HUES64 (cell line): ENCODE data around the gene GRHPR.

Source experiments
- H3K27ac ChIP-seq: 2 replicates; pipeline ENCODE4 v1.7.0; 2013; ENCODE audit warnings: low read depth, low read length, inconsistent platforms
- H3K27me3 ChIP-seq: 2 replicates; pipeline ENCODE4 v1.6.1; 2013; ENCODE audit warnings: mild to moderate bottlenecking, low read length; ENCODE audit not compliant: insufficient read depth
- H3K36me3 ChIP-seq: 2 replicates; pipeline ENCODE4 v1.6.1; 2013; ENCODE audit warnings: mild to moderate bottlenecking, low read length; ENCODE audit not compliant: insufficient read depth
- H3K4me1 ChIP-seq: 2 replicates; pipeline ENCODE4 v1.6.1; 2013; ENCODE audit warnings: mild to moderate bottlenecking, low read length, moderate library complexity; ENCODE audit not compliant: insufficient read depth
- H3K4me3 ChIP-seq: 2 replicates; pipeline ENCODE4 v1.5.1; 2013; ENCODE audit warnings: mild to moderate bottlenecking, low read length, moderate library complexity
- H3K9ac ChIP-seq: 2 replicates; pipeline ENCODE4 v1.6.1; 2013; ENCODE audit warnings: mild to moderate bottlenecking, low read depth, low read length
- H3K9me3 ChIP-seq: 2 replicates; pipeline ENCODE4 v1.6.1; 2013; ENCODE audit warnings: low read depth, low read length; ENCODE audit not compliant: insufficient read depth
- WGBS: fragments of 150-250, 120-280 bp; methylation state at CpG from one replicate; pipeline ENCODE4 v1.1.7; 2013; ENCODE audit warnings: missing lambda C conversion rate; 5-methylcytosine and 5-hydroxymethylcytosine counted together

GRHPR gene

GRCh38 chr9:37413311-37413710 is 9.2 kb upstream of the GRHPR start:
- Histone ChIP-seq H3K4me1 (peaks cover 16% of the 10 kb centered on the region), H3K4me3 (no peak overlapping the region), H3K9me3 (no peaks in the 10 kb centered on the region), H3K36me3 (no peaks in the 10 kb centered on the region), H3K9ac (no peak overlapping the region), H3K27ac (no peak overlapping the region), H3K27me3 (no peaks in the 10 kb centered on the region)
- WGBS: 92% methylated on average over 4 of the region's 4 CpGs

- Histone ChIP-seq H3K4me3 (no peak overlapping the region), H3K9me3 (no peaks in the 10 kb centered on the region), H3K9ac (peak overlapping the region; percentile 27; the same call in 1 of the 2 replicates), H3K27me3 (no peaks in the 10 kb centered on the region), H3K27ac (peak overlapping the region; percentile 67; the same call in 1 of the 2 replicates), H3K36me3 (no peaks in the 10 kb centered on the region), H3K4me1 (peaks cover 16% of the 10 kb centered on the region)
- WGBS: 88% methylated on average over 10 of the region's 10 CpGs
Measured at GRCh38 chr9:37414503-37414943, 8.0 kb upstream of the GRHPR start.

- H3K9ac ChIP-seq: peak overlapping the region; percentile 27; the same call in 1 of the 2 replicates
Measured at GRCh38 chr9:37415011-37415719, 7.3 kb upstream of the GRHPR start.

GRCh38 chr9:37417252-37417803 is 5.2 kb upstream of the GRHPR start:
- H3K27me3 ChIP-seq: no peaks in the 10 kb centered on the region
- H3K4me3 ChIP-seq: no peak overlapping the region
- no peaks in the 10 kb centered on the region for H3K9me3 ChIP-seq
- H3K27ac ChIP-seq: no peak overlapping the region
- peaks cover 24% of the 10 kb centered on the region for H3K4me1 ChIP-seq
- 91% methylated on average over 8 of the region's 9 CpGs for WGBS
- no peaks in the 10 kb centered on the region for H3K36me3 ChIP-seq
- no peak overlapping the region for H3K9ac ChIP-seq

More at GRCh38 chr9:37415011-37415719, 7.3 kb upstream of the GRHPR start:
- Histone ChIP-seq H3K9me3 (no peaks in the 10 kb centered on the region), H3K4me3 (peak overlapping the region; percentile 20), H3K27me3 (no peaks in the 10 kb centered on the region), H3K4me1 (peaks cover 16% of the 10 kb centered on the region), H3K27ac (peak overlapping the region; percentile 81), H3K36me3 (no peaks in the 10 kb centered on the region)
- WGBS: 22% methylated on average over 22 of the region's 22 CpGs

GRCh38 chr9:37417857-37418618 is 4.5 kb upstream of the GRHPR start:
- H3K4me3 ChIP-seq: no peak overlapping the region
- peaks cover 24% of the 10 kb centered on the region for H3K4me1 ChIP-seq
- no peaks in the 10 kb centered on the region for H3K36me3 ChIP-seq
- H3K9ac ChIP-seq: no peak overlapping the region
- H3K27ac ChIP-seq: no peak overlapping the region
- H3K9me3 ChIP-seq: no peaks in the 10 kb centered on the region
- no peaks in the 10 kb centered on the region for H3K27me3 ChIP-seq
- WGBS: 88% methylated on average over 9 of the region's 9 CpGs

- H3K27ac ChIP-seq: no peak overlapping the region
- no peaks in the 10 kb centered on the region for H3K27me3 ChIP-seq
- no peak overlapping the region for H3K4me3 ChIP-seq
- 97% methylated on average over 5 of the region's 5 CpGs for WGBS
- H3K36me3 ChIP-seq: no peaks in the 10 kb centered on the region
- peaks cover 31% of the 10 kb centered on the region for H3K4me1 ChIP-seq
- no peaks in the 10 kb centered on the region for H3K9me3 ChIP-seq
- no peak overlapping the region for H3K9ac ChIP-seq
Measured at GRCh38 chr9:37419204-37419603, 3.3 kb upstream of the GRHPR start.

DNA sequence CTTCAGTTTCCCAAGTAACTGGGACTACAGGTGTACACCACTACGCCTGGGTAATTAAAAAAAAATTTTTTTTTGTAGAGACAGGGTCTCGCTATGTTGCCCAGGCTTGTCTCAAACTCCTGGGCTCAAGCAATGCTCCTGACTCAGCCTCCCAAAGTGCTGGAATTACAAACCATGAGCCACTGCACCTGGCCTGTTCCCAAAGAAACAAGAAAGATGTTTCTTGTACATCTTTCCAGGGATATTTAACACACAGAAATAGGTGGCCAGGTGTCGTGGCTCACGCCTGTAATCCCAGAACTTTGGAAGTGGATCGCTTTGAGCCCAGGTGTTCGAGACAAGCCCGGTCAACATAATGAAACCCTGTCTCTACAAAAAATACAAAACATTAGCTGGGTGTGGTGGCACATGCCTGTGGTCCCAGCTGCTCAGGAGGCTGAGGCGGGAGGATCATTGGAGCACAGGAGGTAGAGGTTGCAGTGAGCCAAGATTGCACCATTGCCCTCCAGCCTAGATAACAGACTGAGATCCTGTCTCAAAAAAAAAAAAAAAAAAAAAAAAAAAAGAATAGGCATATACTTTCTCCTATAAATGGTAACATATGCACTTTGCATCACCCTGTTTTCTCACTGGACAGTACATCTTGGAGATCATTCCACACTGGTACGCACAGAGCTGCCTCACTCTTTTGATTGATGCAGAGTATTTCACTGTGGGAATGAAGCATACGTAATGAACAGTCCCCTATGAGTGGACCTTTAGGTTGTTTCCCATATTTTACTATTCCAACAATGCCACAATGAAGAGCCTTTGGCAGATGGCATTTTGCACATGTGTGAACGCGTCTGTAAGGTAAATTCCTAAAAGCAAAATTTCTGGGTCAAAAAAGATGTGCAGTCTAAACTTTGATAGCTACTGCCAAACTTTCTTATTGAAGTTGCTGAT is 2.0 kb upstream of the GRHPR start:
- Histone ChIP-seq H3K9ac (no peak overlapping the region), H3K27me3 (no peaks in the 10 kb centered on the region), H3K4me1 (peaks cover 28% of the 10 kb centered on the region), H3K9me3 (no peaks in the 10 kb centered on the region), H3K36me3 (0 out of 2 replicates have a peak, but pooled peaks cover 4% of the 10 kb centered on the region), H3K4me3 (no peak overlapping the region), H3K27ac (no peak overlapping the region)
- 95% methylated on average over 12 of the region's 12 CpGs for WGBS

DNA sequence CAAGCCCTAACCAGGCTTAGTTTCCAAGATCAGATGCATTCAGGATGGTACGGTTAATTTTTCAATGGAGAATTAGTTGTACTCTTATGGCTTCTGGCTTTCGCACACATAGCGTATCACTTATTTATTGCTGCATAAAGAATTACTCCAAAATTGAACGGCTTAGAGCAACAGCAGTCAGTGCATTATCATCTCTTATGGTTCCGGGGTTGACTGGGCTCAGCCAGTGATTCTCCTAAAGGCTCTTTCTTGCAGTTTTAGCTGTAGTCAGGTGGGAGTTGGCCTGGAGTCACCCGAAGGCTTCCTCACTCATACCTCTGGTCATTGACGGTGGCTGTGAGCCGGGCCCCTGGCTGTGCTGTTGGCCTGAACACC is 595 bp upstream of the GRHPR start:
- peaks cover 17% of the 10 kb centered on the region for H3K4me1 ChIP-seq
- H3K4me3 ChIP-seq: peak overlapping the region; percentile 95
- WGBS: 65% methylated on average over 8 of the region's 8 CpGs
- H3K27me3 ChIP-seq: no peaks in the 10 kb centered on the region
- no peaks in the 10 kb centered on the region for H3K9me3 ChIP-seq
- peak overlapping the region; percentile 70; the same call in 1 of the 2 replicates for H3K27ac ChIP-seq
- H3K9ac ChIP-seq: peak overlapping the region; percentile 88
- H3K36me3 ChIP-seq: peaks cover 16% of the 10 kb centered on the region

DNA sequence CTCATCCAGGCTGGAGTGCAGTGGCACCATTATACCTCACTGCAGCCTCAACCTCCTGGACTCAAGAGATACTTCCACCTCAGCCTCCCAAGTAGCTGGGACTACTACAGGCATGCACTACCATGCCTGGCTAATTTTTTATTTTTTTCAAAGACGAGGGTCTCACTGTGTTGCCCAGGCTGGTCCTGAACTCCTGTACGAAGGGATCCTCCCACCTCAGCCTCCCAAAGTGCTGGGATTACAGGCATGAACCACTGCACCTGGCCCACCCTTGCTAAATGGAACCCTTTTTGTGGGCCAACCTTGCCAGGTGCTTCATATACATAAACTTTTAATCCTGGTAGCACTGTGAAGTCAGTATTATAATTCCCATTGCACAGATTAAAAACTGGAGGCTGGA is 1.0 kb downstream of the GRHPR start:
- Histone ChIP-seq H3K27ac (no peak overlapping the region), H3K36me3 (peaks cover 32% of the 10 kb centered on the region), H3K27me3 (no peaks in the 10 kb centered on the region), H3K4me3 (peak overlapping the region; percentile 95), H3K4me1 (peaks cover 17% of the 10 kb centered on the region), H3K9me3 (no peaks in the 10 kb centered on the region), H3K9ac (peak overlapping the region; percentile 12; the same call in 1 of the 2 replicates)
- 85% methylated on average over 2 of the region's 2 CpGs for WGBS

- Histone ChIP-seq H3K27ac (no peak overlapping the region), H3K4me3 (no peak overlapping the region), H3K27me3 (no peaks in the 10 kb centered on the region), H3K9me3 (no peaks in the 10 kb centered on the region), H3K36me3 (peaks cover 40% of the 10 kb centered on the region), H3K9ac (0 out of 2 replicates have a peak overlapping the region, but pooled peaks have one; percentile 12), H3K4me1 (peaks cover 17% of the 10 kb centered on the region)
- 84% methylated on average over 8 of the region's 8 CpGs for WGBS
Measured at GRCh38 chr9:37424204-37424685, 1.7 kb downstream of the GRHPR start.
